ENCODE results near the gene B3GNT2. TPM values are rescaled to one million over a fixed set of nuclear protein-coding genes. Genes with fewer than 3 reads are reported as not detected.

B3GNT2 gene
- total RNA-seq, 1 donor from 2014 or later = 14.6 TPM

- ATAC-seq (ENCODE audit: poor library complexity) (no peak), DNase-seq (no peak)
- intact Hi-C loops (cut with DNase I) = no loop called here
Observed at GRCh38 chr2:62221141-62221540, 25.2 kb downstream of the B3GNT2 start.

GRCh38 chr2:62222171-62222570, 26.3 kb downstream of the B3GNT2 start:
- intact Hi-C loops (cut with DNase I) = no loop called here
- DNase-seq = no peak
- peak; percentile 20 for ATAC-seq (ENCODE audit: poor library complexity)

GRCh38 chr2:62222674-62223073, 26.8 kb downstream of the B3GNT2 start:
- DNase-seq (no peak), ATAC-seq (ENCODE audit: poor library complexity) (no peak)
- intact Hi-C loops (cut with DNase I) = no loop called here

GRCh38 chr2:62224976-62225375, 29.1 kb downstream of the B3GNT2 start:
- ATAC-seq (ENCODE audit: poor library complexity) = no peak
- intact Hi-C loops (cut with DNase I) = no loop called here

GRCh38 chr2:62227386-62228075, 31.6 kb downstream of the B3GNT2 start:
- ATAC-seq (ENCODE audit: poor library complexity) = no peak
- DNase-seq = no peak
- intact Hi-C loops (cut with DNase I) = no loop called here

More at GRCh38 chr2:62224976-62225375, 29.1 kb downstream of the B3GNT2 start:
- DNase-seq = no peak

- DNase-seq = no peak
- intact Hi-C loops (cut with DNase I) = no loop called here
- ATAC-seq (ENCODE audit: poor library complexity) = no peak
Observed at GRCh38 chr2:62229082-62229605, 33.2 kb downstream of the B3GNT2 start.

- ATAC-seq (ENCODE audit: poor library complexity) (no peak), DNase-seq (no peak)
- intact Hi-C loops (cut with DNase I) = no loop called here
Observed at GRCh38 chr2:62231541-62231940, 35.6 kb downstream of the B3GNT2 start.

GRCh38 chr2:62234755-62235655, 39.1 kb downstream of the B3GNT2 start:
- DNase-seq = no peak
- ATAC-seq (ENCODE audit: poor library complexity) = peak; percentile 63
- intact Hi-C loops (cut with DNase I) = no loop called here

- ATAC-seq (ENCODE audit: poor library complexity) = no peak
- DNase-seq = no peak
- intact Hi-C loops (cut with DNase I) = no loop called here
Observed at GRCh38 chr2:62236499-62236898, 40.6 kb downstream of the B3GNT2 start.

GRCh38 chr2:62238236-62238635, 42.3 kb downstream of the B3GNT2 start:
- intact Hi-C loops (cut with DNase I) = no loop called here
- ATAC-seq (ENCODE audit: poor library complexity) (no peak), DNase-seq (no peak)

- intact Hi-C loops (cut with DNase I) = no loop called here
- no peak for ATAC-seq (ENCODE audit: poor library complexity)
- DNase-seq = no peak
Observed at GRCh38 chr2:62240546-62240945, 44.6 kb downstream of the B3GNT2 start.

GRCh38 chr2:62243983-62244382, 48.1 kb downstream of the B3GNT2 start:
- intact Hi-C loops (cut with DNase I) = no loop called here
- ATAC-seq (ENCODE audit: poor library complexity) (no peak), DNase-seq (no peak)

- ATAC-seq (ENCODE audit: poor library complexity) (no peak), DNase-seq (no peak)
- intact Hi-C loops (cut with DNase I) = no loop called here
Observed at GRCh38 chr2:62248226-62248625, 52.3 kb downstream of the B3GNT2 start.

GRCh38 chr2:62250239-62250638, 54.3 kb downstream of the B3GNT2 start:
- ATAC-seq (ENCODE audit: poor library complexity) (no peak), DNase-seq (no peak)
- intact Hi-C loops (cut with DNase I) = no loop called here

GRCh38 chr2:62254424-62255266, 58.7 kb downstream of the B3GNT2 start:
- ATAC-seq (ENCODE audit: poor library complexity) = no peak
- DNase-seq = no peak
- intact Hi-C loops (cut with DNase I) = no loop called here

- DNase-seq (no peak), ATAC-seq (ENCODE audit: poor library complexity) (no peak)
- intact Hi-C loops (cut with DNase I) = no loop called here
Observed at GRCh38 chr2:62257466-62257865, 61.6 kb downstream of the B3GNT2 start.

- ATAC-seq (ENCODE audit: poor library complexity) (no peak), DNase-seq (no peak)
- intact Hi-C loops (cut with DNase I) = no loop called here
Observed at GRCh38 chr2:62263076-62263715, 67.3 kb downstream of the B3GNT2 start.

GRCh38 chr2:62264186-62264585, 68.3 kb downstream of the B3GNT2 start:
- ATAC-seq (ENCODE audit: poor library complexity) = no peak
- no peak for DNase-seq
- intact Hi-C loops (cut with DNase I) = no loop called here

- DNase-seq (no peak), ATAC-seq (ENCODE audit: poor library complexity) (no peak)
- intact Hi-C loops (cut with DNase I) = no loop called here
Observed at GRCh38 chr2:62265106-62265505, 69.2 kb downstream of the B3GNT2 start.
